ENCODE data around the gene SLC39A10. TPM values are rescaled to one million over a fixed set of nuclear protein-coding genes. Genes with fewer than 3 reads are reported as not detected.

Gene SLC39A10
- total RNA-seq, 4 donors from 2014 or later, result 1.6 to 3.5 (median 2.1) TPM

DNA sequence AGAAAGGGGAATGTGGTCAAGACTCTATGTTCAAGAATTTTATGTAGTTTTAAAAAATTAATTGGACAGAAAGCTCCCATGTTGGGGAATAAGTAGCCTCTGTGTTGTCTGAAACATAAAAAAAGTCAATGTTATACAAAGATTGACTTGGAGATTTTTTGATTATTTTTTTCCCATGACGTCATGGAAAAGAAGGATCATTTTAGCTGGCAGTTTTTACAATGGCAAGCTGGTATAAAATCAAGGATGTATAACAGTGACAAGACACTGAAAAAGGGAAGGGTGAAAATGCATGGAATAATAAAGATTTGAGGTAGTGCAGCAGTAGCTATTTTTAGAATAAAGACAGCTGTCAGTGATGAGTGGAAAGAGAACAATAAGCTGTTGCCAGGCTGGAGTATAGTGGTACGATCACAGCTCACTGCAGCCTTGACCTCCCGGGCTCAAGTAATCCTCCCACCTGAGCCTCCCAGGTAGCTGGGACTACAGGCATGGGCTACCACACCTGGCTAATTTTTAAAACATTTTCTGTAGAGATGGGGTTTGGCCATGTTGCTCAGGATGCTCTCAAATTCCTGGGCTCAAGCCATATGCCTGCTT is 9.2 kb downstream of the SLC39A10 start:
- no peaks in the 10 kb centered on the region for H3K36me3 ChIP-seq
- ATAC-seq (no peak), DNase-seq (no peak)
- H3K27me3 ChIP-seq, result no peaks in the 10 kb centered on the region
- TF ChIP-seq POLR2A (IDR thresholded peaks at IDR 0.05), result no peak
- TF ChIP-seq CTCF (IDR thresholded peaks at IDR 0.05 in 4 of 5, conservative IDR thresholded peaks at IDR 0.05 in 1 of 5), result no peak
- intact Hi-C loops (cut with DNase I; ENCODE audit: low total_unique reads) (no loop called here), in situ Hi-C loops (cut with MboI; ENCODE audit: low sequenced_read_pairs in 4 of 4) (no loop called here)
- no peak overlapping the region for H3K4me3 ChIP-seq
- no peak overlapping the region for H3K27ac ChIP-seq
- H3K9me3 ChIP-seq, result no peaks in the 10 kb centered on the region
- peaks cover 0 to 3% of the 10 kb centered on the region in 2 donors for H3K4me1 ChIP-seq

- Histone ChIP-seq H3K4me3 (no peak overlapping the region), H3K36me3 (no peaks in the 10 kb centered on the region), H3K27ac (no peak overlapping the region), H3K27me3 (no peaks in the 10 kb centered on the region), H3K9me3 (no peaks in the 10 kb centered on the region), H3K4me1 (peaks cover 0 to 3% of the 10 kb centered on the region in 2 donors)
- ATAC-seq, result no peak
- TF ChIP-seq CTCF (IDR thresholded peaks at IDR 0.05 in 4 of 5, conservative IDR thresholded peaks at IDR 0.05 in 1 of 5), result no peak
- no peak for TF ChIP-seq POLR2A (IDR thresholded peaks at IDR 0.05)
- DNase-seq, result no peak
- intact Hi-C loops (cut with DNase I; ENCODE audit: low total_unique reads) (no loop called here), in situ Hi-C loops (cut with MboI; ENCODE audit: low sequenced_read_pairs in 4 of 4) (no loop called here)
Observed at GRCh38 chr2:195667974-195668373, 10.9 kb downstream of the SLC39A10 start.

DNA sequence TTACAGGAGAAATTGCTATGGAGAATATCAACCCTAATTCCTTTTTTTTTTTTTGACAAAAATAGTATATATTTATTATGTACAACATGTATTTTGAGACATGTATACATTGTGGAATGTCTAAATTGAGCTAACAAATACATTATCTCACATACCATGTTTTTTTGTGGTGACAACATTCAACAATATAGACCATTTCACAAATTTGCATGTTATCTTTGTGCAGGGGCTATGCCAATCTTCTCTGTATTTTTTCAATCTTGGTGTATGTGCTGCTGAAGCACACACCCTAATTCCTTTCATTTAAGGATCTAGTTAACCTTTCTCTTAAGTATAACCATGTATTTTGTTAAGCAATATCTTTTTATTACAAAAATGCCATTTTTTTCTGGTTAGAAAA is 13.2 kb downstream of the SLC39A10 start:
- TF ChIP-seq CTCF (IDR thresholded peaks at IDR 0.05 in 4 of 5, conservative IDR thresholded peaks at IDR 0.05 in 1 of 5) (no peak), POLR2A (IDR thresholded peaks at IDR 0.05) (no peak)
- Histone ChIP-seq H3K4me3 (no peak overlapping the region), H3K4me1 (peaks cover 0 to 3% of the 10 kb centered on the region in 2 donors), H3K36me3 (no peaks in the 10 kb centered on the region), H3K27ac (no peak overlapping the region), H3K9me3 (no peaks in the 10 kb centered on the region), H3K27me3 (no peaks in the 10 kb centered on the region)
- ATAC-seq (no peak), DNase-seq (no peak)
- in situ Hi-C loops (cut with MboI; ENCODE audit: low sequenced_read_pairs in 4 of 4) (no loop called here), intact Hi-C loops (cut with DNase I; ENCODE audit: low total_unique reads) (no loop called here)

DNA sequence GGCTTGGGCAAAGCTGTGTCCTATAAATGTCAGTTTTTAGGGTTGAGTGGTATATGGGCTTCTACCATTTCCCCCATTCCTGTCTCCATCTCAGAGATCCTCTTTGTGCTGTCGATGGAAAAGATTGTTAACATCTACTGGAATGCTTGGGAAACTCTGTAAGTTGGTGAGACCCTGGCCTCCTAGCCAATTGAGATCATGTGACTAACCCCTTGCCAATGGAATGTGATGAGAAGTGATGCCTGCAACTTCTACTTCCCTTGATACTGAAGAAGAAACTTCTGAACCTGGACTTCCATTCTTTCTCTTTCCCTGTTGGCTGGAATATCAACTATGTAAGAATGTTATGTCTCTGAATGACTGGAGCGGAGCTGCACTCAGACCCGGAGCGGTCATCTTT is 14.5 kb downstream of the SLC39A10 start:
- in situ Hi-C loops (cut with MboI; ENCODE audit: low sequenced_read_pairs in 4 of 4) (no loop called here), intact Hi-C loops (cut with DNase I; ENCODE audit: low total_unique reads) (no loop called here)
- TF ChIP-seq CTCF (IDR thresholded peaks at IDR 0.05 in 4 of 5, conservative IDR thresholded peaks at IDR 0.05 in 1 of 5), result no peak
- TF ChIP-seq POLR2A (IDR thresholded peaks at IDR 0.05), result no peak

DNA sequence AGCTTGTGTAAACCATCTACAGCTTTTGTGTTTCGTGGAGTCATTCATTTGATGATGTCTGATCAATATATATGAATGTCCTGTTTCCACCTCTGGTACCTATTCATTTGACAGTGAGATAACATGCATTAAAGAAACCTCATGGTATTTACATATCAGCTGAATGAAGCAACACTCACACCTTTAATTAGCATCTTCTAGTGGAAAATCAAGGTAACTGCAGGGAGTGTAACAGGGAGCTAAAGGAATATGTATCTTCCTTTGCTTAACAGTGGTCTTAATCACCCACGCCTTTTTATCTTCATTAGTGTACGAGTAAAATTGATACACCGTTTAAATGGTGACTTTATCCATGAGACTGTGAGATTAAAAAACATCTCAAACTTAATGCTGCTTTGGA is 15.6 kb downstream of the SLC39A10 start:
- Histone ChIP-seq H3K27ac (no peak overlapping the region), H3K9me3 (no peaks in the 10 kb centered on the region), H3K27me3 (no peaks in the 10 kb centered on the region), H3K4me1 (no peaks in the 10 kb centered on the region), H3K36me3 (no peaks in the 10 kb centered on the region), H3K4me3 (no peak overlapping the region)
- DNase-seq (no peak), ATAC-seq (no peak)
- intact Hi-C loops (cut with DNase I; ENCODE audit: low total_unique reads), result no loop called here
- in situ Hi-C loops (cut with MboI; ENCODE audit: low sequenced_read_pairs in 4 of 4), result no loop called here
- no peak for TF ChIP-seq POLR2A (IDR thresholded peaks at IDR 0.05)
- TF ChIP-seq CTCF (IDR thresholded peaks at IDR 0.05 in 4 of 5, conservative IDR thresholded peaks at IDR 0.05 in 1 of 5), result no peak

More for the DNA sequence above, 14.5 kb downstream of the SLC39A10 start:
- no peaks in the 10 kb centered on the region for H3K36me3 ChIP-seq
- ATAC-seq, result no peak
- no peak overlapping the region for H3K4me3 ChIP-seq
- DNase-seq, result no peak
- H3K27me3 ChIP-seq, result no peaks in the 10 kb centered on the region
- H3K4me1 ChIP-seq, result no peaks in the 10 kb centered on the region
- no peaks in the 10 kb centered on the region for H3K9me3 ChIP-seq
- no peak overlapping the region for H3K27ac ChIP-seq
